ENCODE measurements around the gene KIF5C. TPM values are rescaled to one million over a fixed set of nuclear protein-coding genes. Genes with fewer than 3 reads are reported as not detected.

KIF5C gene
- total RNA-seq, 4 donors from 2014 or later, result 0.51 to 2.8 (median 2.0) TPM

DNA sequence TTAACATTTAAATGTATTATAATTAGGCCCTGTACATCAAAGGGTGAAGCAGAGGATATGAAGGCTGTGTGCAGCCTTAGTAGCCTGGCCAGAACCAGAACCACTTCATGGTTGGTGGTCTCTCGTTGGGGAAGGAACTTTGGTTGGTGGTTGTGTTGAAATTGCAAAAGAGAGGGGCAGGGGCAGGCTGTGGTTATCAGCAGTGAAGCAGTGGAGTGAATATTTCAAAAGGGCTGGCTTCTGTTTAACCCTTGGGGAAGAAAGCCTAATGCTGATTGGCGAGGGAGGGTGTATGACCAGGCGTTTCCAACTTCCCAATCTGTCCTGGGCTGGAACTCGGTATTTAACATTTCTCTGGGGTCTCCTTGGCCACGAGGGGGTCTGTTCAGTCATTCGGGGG lies 112.3 kb downstream of the KIF5C start:
- TF ChIP-seq CTCF (IDR thresholded peaks at IDR 0.05 in 4 of 5, conservative IDR thresholded peaks at IDR 0.05 in 1 of 5), result no peak
- TF ChIP-seq POLR2A (IDR thresholded peaks at IDR 0.05), result no peak
- no peaks in the 10 kb centered on the region for H3K4me1 ChIP-seq
- intact Hi-C loops (cut with DNase I; ENCODE audit: low total_unique reads) (loop anchor here (10.0 kb wide), 1 partner anchor 342 kb away; the partner anchor contains the start of gene EPC2), in situ Hi-C loops (cut with MboI; ENCODE audit: low sequenced_read_pairs in 4 of 4) (loop anchor here (25.0 kb wide), 1 partner anchor 1050 kb away; no protein-coding TSS in a partner anchor)
- no peaks in the 10 kb centered on the region for H3K36me3 ChIP-seq
- no peak overlapping the region for H3K27ac ChIP-seq
- ATAC-seq (no peak), DNase-seq (no peak)
- H3K9me3 ChIP-seq, result no peaks in the 10 kb centered on the region
- no peaks in the 10 kb centered on the region for H3K27me3 ChIP-seq
- H3K4me3 ChIP-seq, result no peak overlapping the region

- Histone ChIP-seq H3K4me1 (no peaks in the 10 kb centered on the region), H3K9me3 (no peaks in the 10 kb centered on the region), H3K36me3 (no peaks in the 10 kb centered on the region), H3K27ac (no peak overlapping the region), H3K27me3 (no peaks in the 10 kb centered on the region), H3K4me3 (no peak overlapping the region)
- DNase-seq (no peak), ATAC-seq (no peak)
- no peak for TF ChIP-seq CTCF (IDR thresholded peaks at IDR 0.05 in 4 of 5, conservative IDR thresholded peaks at IDR 0.05 in 1 of 5)
- no peak for TF ChIP-seq POLR2A (IDR thresholded peaks at IDR 0.05)
- intact Hi-C loops (cut with DNase I; ENCODE audit: low total_unique reads), result loop anchor here (10.0 kb wide), 1 partner anchor 344 kb away; the partner anchor contains the start of gene EPC2
- in situ Hi-C loops (cut with MboI; ENCODE audit: low sequenced_read_pairs in 4 of 4), result loop anchor here (25.0 kb wide), 1 partner anchor 1051 kb away; no protein-coding TSS in a partner anchor
Observed at GRCh38 chr2:148988337-148988736, 113.3 kb downstream of the KIF5C start.

- no peaks in the 10 kb centered on the region for H3K27me3 ChIP-seq
- peak; percentile 26 to 30 for DNase-seq
- in situ Hi-C loops (cut with MboI; ENCODE audit: low sequenced_read_pairs in 4 of 4), result loop anchor here (25.0 kb wide), 1 partner anchor 1053 kb away; no protein-coding TSS in a partner anchor
Observed at GRCh38 chr2:148989882-148990493, 115.0 kb downstream of the KIF5C start.

GRCh38 chr2:148990968-148991367 lies 115.9 kb downstream of the KIF5C start:
- Histone ChIP-seq H3K27me3 (no peaks in the 10 kb centered on the region), H3K36me3 (no peaks in the 10 kb centered on the region), H3K4me3 (no peak overlapping the region), H3K27ac (no peak overlapping the region), H3K4me1 (no peaks in the 10 kb centered on the region), H3K9me3 (no peaks in the 10 kb centered on the region)
- ATAC-seq (no peak), DNase-seq (no peak)
- in situ Hi-C loops (cut with MboI; ENCODE audit: low sequenced_read_pairs in 4 of 4), result loop anchor here (25.0 kb wide), 1 partner anchor 1054 kb away; no protein-coding TSS in a partner anchor
- TF ChIP-seq CTCF (IDR thresholded peaks at IDR 0.05 in 4 of 5, conservative IDR thresholded peaks at IDR 0.05 in 1 of 5) (no peak), POLR2A (IDR thresholded peaks at IDR 0.05) (no peak)
- intact Hi-C loops (cut with DNase I; ENCODE audit: low total_unique reads), result loop anchor here (1.0 kb wide), 1 partner anchor 1054 kb away; no protein-coding TSS in a partner anchor

More at GRCh38 chr2:148989882-148990493, 115.0 kb downstream of the KIF5C start:
- Histone ChIP-seq H3K4me3 (no peak overlapping the region), H3K9me3 (no peaks in the 10 kb centered on the region), H3K4me1 (no peaks in the 10 kb centered on the region), H3K36me3 (no peaks in the 10 kb centered on the region), H3K27ac (no peak overlapping the region)
- TF ChIP-seq POLR2A (IDR thresholded peaks at IDR 0.05) (no peak), CTCF (IDR thresholded peaks at IDR 0.05 in 4 of 5, conservative IDR thresholded peaks at IDR 0.05 in 1 of 5) (peak; percentile 33 to 62 (median 61))
- intact Hi-C loops (cut with DNase I; ENCODE audit: low total_unique reads), result loop anchor here (1.0 to 10.0 kb wide), 2 partner anchors 345 to 1053 kb away; partner anchors contain the start of gene EPC2
- ATAC-seq, result peak; percentile 68 to 73

All from gastrocnemius medialis (tissue), 4 donors.